CD4-positive, alpha-beta memory T cell (primary cell): ENCODE results near the gene MOXD1. TPM values are rescaled to one million over a fixed set of nuclear protein-coding genes. Genes with fewer than 3 reads are reported as not detected.

Experiments used
- CTCF ChIA-PET: fragments of 350-600 bp; sonication (Branson Sonifier 250); formaldehyde crosslinking; loops from one replicate; lab custom pipeline; 2021; ENCODE audit warnings: inconsistent platforms; ENCODE audit not compliant: partially characterized antibody; lab: Charles Lee
- POLR2A ChIA-PET: fragments of 350-600 bp; sonication (Branson Sonifier 250); formaldehyde crosslinking; loops from one replicate; lab custom pipeline; 2021; ENCODE audit not compliant: partially characterized antibody; lab: Charles Lee
- DNase-seq, 5 donors: peaks; one replicate each; pipeline versions ENCODE4 v3.0.0 to v3.0.0-alpha.2; 2020 to 2022; ENCODE audit warnings: mixed read lengths in 1 of 5
- H3K27ac ChIP-seq: one replicate; pipeline ENCODE4 v1.7.0; 2013; ENCODE audit warnings: low read depth, low read length
- H3K27me3 ChIP-seq: 2 replicates; pipeline ENCODE4 v1.7.0; 2013; ENCODE audit warnings: mild to moderate bottlenecking, low read length, moderate library complexity; ENCODE audit not compliant: insufficient read depth
- H3K36me3 ChIP-seq: 2 replicates; pipeline ENCODE4 v1.7.0; 2013; ENCODE audit warnings: mild to moderate bottlenecking, low read length, moderate library complexity; ENCODE audit not compliant: insufficient read depth
- H3K4me1 ChIP-seq: 2 replicates; pipeline ENCODE4 v1.7.0; 2013; ENCODE audit warnings: mild to moderate bottlenecking, low read length, moderate library complexity; ENCODE audit not compliant: insufficient read depth
- H3K4me3 ChIP-seq, 2 donors: one replicate each; pipeline ENCODE4 v1.7.0; 2013; ENCODE audit warnings: low read length in 2 of 2, mild to moderate bottlenecking in 1 of 2
- H3K9me3 ChIP-seq, 2 donors: one replicate each; pipeline ENCODE4 v1.7.0; 2013; ENCODE audit warnings: low read length in 2 of 2, control low read depth in 1 of 2; ENCODE audit not compliant: control insufficient read depth in 1 of 2
- H3K27ac Mint-ChIP-seq, 7 donors: one replicate each; pipeline ENCODE4 v1.8.0; 2020 to 2021; ENCODE audit warnings: mixed read lengths in 7 of 7, mild to moderate bottlenecking in 6 of 7, inconsistent platforms in 3 of 7, moderate library complexity in 3 of 7
- H3K27me3 Mint-ChIP-seq, 2 donors: one replicate each; pipeline ENCODE4 v1.8.0; 2020 to 2021; ENCODE audit warnings: mixed read lengths in 2 of 2
- H3K36me3 Mint-ChIP-seq, 2 donors: one replicate each; pipeline ENCODE4 v1.8.0; 2020 to 2021; ENCODE audit warnings: mixed read lengths in 2 of 2, inconsistent platforms in 1 of 2, mild to moderate bottlenecking in 1 of 2
- H3K4me1 Mint-ChIP-seq, 4 donors: one replicate each; pipeline ENCODE4 v1.8.0; 2020 to 2021; ENCODE audit warnings: mixed read lengths in 4 of 4, mild to moderate bottlenecking in 1 of 4
- H3K4me3 Mint-ChIP-seq, 8 donors: one replicate each; pipeline ENCODE4 v1.8.0; 2020 to 2021; ENCODE audit warnings: mixed read lengths in 8 of 8, mild to moderate bottlenecking in 7 of 8, moderate library complexity in 6 of 8, inconsistent platforms in 3 of 8
- H3K9me3 Mint-ChIP-seq, 8 donors: one replicate each; pipeline ENCODE4 v1.8.0; 2020 to 2021; ENCODE audit warnings: mixed read lengths in 8 of 8, mild to moderate bottlenecking in 5 of 8, inconsistent platforms in 3 of 8, moderate library complexity in 1 of 8
- intact Hi-C: fragments of 100-400 bp; cut with micrococcal nuclease; formaldehyde crosslinking; loops from one replicate; pipeline ENCODE4 v1.15.1; 2023
- polyA plus RNA-seq, 2 donors: library from polyadenylated mRNA; unstranded; fragments of 300-500 nt; fragmentation: Illumina TruSeq; gene quantifications; one replicate each; pipeline ENCODE4 v1.2.3, GENCODE V29; 2021
- total RNA-seq, 2 experiments: library from RNA; stranded (reverse); gene quantifications; one replicate each; pipeline ENCODE4 v1.2.3, GENCODE V29; 2021

MOXD1 gene
- total and polyA plus RNA-seq, 4 experiments from 2014 or later, result not detected

DNA sequence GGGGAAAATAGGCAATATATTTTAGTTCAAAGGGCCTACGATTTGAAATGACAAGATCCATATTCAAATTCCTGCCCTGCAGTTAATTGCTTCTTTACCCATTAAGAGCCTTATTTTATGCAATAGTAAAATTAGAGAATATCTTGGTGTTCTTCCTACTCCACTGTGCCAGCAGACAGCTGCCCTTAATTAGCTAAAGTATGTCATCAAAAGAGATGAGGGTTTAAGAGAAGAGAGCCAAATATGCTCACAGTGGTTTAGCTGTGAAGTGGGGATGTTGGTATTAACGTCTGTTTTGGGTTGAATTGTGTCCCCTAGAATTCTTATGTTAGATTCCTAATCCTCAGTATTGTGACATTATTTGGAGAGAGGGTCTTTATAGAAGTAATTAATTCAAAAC is 148.1 kb downstream of the MOXD1 start:
- Histone ChIP-seq H3K4me3 (no peak overlapping the region), H3K9me3 (no peaks in the 10 kb centered on the region), H3K4me1 (no peaks in the 10 kb centered on the region), H3K27ac (no peak overlapping the region), H3K36me3 (no peaks in the 10 kb centered on the region), H3K27me3 (no peaks in the 10 kb centered on the region)
- no peak for DNase-seq
- POLR2A ChIA-PET, result no interaction called here
- Mint-ChIP-seq H3K36me3 (no peaks in the 10 kb centered on the region), H3K4me1 (no peaks in the 10 kb centered on the region), H3K27me3 (peaks cover 8 to 19% of the 10 kb centered on the region in 2 donors), H3K9me3 (peaks cover 0 to 4% (median 0%) of the 10 kb centered on the region in 8 donors), H3K27ac (no peak overlapping the region), H3K4me3 (no peak overlapping the region)
- CTCF ChIA-PET, result interaction anchor here (3.6 kb wide), 1 partner anchor 26 kb away, joined by 16 read pairs; no protein-coding TSS in a partner anchor
- intact Hi-C loops, result no loop called here

DNA sequence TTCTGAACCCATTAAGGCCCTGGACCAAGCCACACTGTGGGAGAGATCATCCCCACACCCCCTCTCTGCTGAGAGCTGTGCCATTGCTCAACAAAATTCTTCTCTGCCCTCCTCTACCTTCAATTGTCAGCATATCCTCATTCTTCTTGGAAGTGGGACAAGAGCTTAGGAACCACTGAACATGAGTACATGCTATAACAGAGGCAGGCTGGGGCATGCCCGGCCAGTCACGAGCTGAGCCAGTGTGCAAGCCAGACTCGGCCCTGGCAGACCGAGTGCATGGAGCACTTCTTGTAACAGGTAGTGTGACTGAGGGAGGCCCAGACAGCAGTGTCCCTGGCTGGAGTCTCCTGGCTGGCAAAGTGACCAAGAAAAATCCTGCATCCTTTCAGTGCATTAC is 149.2 kb downstream of the MOXD1 start:
- H3K36me3 Mint-ChIP-seq, result no peaks in the 10 kb centered on the region
- POLR2A ChIA-PET, result no interaction called here
- intact Hi-C loops, result no loop called here
- H3K9me3 Mint-ChIP-seq, result peaks cover 0 to 4% (median 0%) of the 10 kb centered on the region in 8 donors
- H3K9me3 ChIP-seq, result no peaks in the 10 kb centered on the region
- H3K27me3 Mint-ChIP-seq, result peaks cover 10 to 17% of the 10 kb centered on the region in 2 donors
- H3K27ac ChIP-seq, result no peak overlapping the region
- no peaks in the 10 kb centered on the region for H3K4me1 Mint-ChIP-seq
- H3K4me3 ChIP-seq, result no peak overlapping the region
- CTCF ChIA-PET, result interaction anchor here (1.5 kb wide), 1 partner anchor 28 kb away, joined by 5 read pairs; no protein-coding TSS in a partner anchor
- H3K4me1 ChIP-seq, result no peaks in the 10 kb centered on the region
- no peak overlapping the region for H3K4me3 Mint-ChIP-seq
- no peaks in the 10 kb centered on the region for H3K27me3 ChIP-seq
- no peaks in the 10 kb centered on the region for H3K36me3 ChIP-seq
- DNase-seq, result no peak
- peak overlapping the region in 1 of 7 donors; percentile 27 for H3K27ac Mint-ChIP-seq

DNA sequence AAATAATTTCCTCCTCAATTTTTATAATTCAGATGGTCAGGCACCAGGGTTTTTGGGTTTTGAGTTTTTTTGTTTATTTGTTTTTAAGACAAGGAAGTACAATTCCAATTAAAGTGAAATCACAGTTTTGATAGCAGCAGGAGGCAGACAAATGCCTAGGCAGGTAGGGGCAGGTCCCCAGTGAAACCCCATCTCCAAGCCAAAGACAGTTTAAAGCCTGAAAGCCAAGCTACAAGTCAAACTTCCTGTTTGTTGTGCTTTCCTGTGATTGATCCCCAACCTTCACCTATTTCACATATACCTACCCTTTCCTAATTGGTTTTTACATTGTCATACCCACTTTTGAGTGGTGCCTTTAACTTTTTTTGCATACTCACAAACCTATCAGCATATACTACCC is 149.6 kb downstream of the MOXD1 start:
- Mint-ChIP-seq H3K36me3 (no peaks in the 10 kb centered on the region), H3K4me3 (no peak overlapping the region)
- POLR2A ChIA-PET, result no interaction called here

DNA sequence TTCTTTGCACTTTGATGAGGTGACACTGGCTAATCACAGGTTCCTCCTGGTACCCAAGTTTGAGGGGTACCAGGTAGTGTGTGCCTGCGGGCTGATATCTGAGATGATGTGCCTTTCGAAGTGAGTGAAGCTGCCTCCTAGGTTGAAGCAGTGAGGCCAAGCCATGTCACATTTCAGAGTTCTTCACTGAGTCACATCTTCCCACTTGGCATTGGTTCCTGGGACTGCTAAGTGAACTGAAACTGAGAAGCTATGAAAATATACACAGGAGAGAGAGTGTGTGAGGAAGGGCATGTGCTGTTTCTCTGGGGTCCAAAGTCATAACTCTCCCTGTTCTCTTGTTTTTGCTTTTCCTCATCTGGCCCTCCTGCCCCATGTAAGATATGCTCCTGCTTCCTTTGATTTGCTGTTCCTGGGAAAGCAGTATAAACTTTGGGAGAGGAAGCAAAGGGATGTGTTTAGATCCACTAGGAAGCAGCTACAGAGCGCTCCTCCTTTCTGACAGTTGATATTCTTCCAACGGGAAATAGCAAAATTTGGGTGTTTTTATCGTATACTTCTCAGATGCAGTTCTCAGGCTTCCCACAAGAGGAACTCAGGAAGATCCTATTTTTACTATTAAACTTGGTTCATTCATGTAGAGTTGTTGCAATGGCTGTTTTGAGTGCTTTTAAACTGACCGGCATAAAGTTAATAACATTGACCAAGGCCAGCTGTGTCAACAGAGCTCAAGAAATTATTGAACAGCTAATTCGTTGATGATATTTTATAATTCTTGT is 153.7 kb downstream of the MOXD1 start:
- ChIA-PET CTCF (interaction anchor here (2.0 kb wide), 1 partner anchor 32 kb away, joined by 8 read pairs; no protein-coding TSS in a partner anchor), POLR2A (no interaction called here)
- no peaks in the 10 kb centered on the region for H3K4me1 ChIP-seq
- no peak overlapping the region for H3K4me3 ChIP-seq
- Mint-ChIP-seq H3K4me3 (no peak overlapping the region), H3K27ac (no peak overlapping the region), H3K36me3 (no peaks in the 10 kb centered on the region), H3K9me3 (peaks cover 0 to 4% (median 0%) of the 10 kb centered on the region in 8 donors), H3K4me1 (peaks cover 0 to 1% (median 0%) of the 10 kb centered on the region in 4 donors), H3K27me3 (peaks cover 8 to 11% of the 10 kb centered on the region in 2 donors)
- no peak overlapping the region for H3K27ac ChIP-seq
- no peaks in the 10 kb centered on the region for H3K9me3 ChIP-seq
- DNase-seq, result no peak
- H3K36me3 ChIP-seq, result no peaks in the 10 kb centered on the region
- intact Hi-C loops, result no loop called here
- no peaks in the 10 kb centered on the region for H3K27me3 ChIP-seq

More for the DNA sequence above, 149.6 kb downstream of the MOXD1 start:
- no peak overlapping the region for H3K4me3 ChIP-seq
- H3K4me1 ChIP-seq, result no peaks in the 10 kb centered on the region
- H3K27ac ChIP-seq, result no peak overlapping the region
- Mint-ChIP-seq H3K27me3 (peaks cover 10 to 15% of the 10 kb centered on the region in 2 donors), H3K4me1 (no peaks in the 10 kb centered on the region), H3K9me3 (peaks cover 0 to 4% (median 0%) of the 10 kb centered on the region in 8 donors), H3K27ac (peak overlapping the region in 1 of 7 donors; percentile 27)
- no peaks in the 10 kb centered on the region for H3K36me3 ChIP-seq
- DNase-seq, result no peak
- H3K9me3 ChIP-seq, result no peaks in the 10 kb centered on the region
- intact Hi-C loops, result no loop called here
- H3K27me3 ChIP-seq, result no peaks in the 10 kb centered on the region
- CTCF ChIA-PET, result interaction anchor here (1.5 kb wide), 1 partner anchor 28 kb away, joined by 5 read pairs; no protein-coding TSS in a partner anchor

DNA sequence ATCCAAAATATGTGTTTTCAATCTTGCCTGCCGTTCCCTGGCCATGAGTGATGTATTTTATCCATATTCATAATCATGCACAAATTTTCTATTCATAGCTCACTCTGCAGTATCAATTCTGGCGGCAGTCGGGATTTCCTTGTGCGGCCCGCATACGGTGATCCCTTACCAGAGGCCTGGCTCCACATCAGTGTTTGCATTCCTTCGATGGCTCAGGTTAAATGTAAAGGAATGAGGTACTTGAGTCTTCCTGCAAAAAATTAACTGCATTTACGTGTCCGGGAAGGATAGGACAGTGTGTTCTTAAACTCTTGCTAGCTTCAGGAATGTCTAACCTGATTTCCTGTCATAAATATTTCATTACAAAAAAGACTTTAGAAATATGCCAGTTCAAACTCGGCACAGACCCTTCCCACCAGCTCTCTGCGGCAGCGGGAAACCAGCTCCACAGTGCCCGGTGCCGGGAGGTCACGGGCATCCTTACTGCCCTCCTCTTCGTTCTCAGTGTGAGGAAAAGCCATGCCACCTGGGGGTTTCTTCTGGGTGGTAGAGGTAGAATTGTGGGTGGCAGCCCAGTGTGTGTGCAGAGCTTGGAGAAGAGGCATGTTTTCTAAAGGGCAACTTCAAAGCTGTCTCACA is 154.5 kb downstream of the MOXD1 start:
- Histone ChIP-seq H3K9me3 (no peaks in the 10 kb centered on the region), H3K4me1 (no peaks in the 10 kb centered on the region), H3K4me3 (no peak overlapping the region), H3K27me3 (no peaks in the 10 kb centered on the region), H3K27ac (no peak overlapping the region), H3K36me3 (no peaks in the 10 kb centered on the region)
- ChIA-PET POLR2A (no interaction called here), CTCF (interaction anchor here (2.0 kb wide), 1 partner anchor 33 kb away, joined by 8 read pairs; no protein-coding TSS in a partner anchor)
- Mint-ChIP-seq H3K4me3 (no peak overlapping the region), H3K27me3 (peaks cover 8 to 11% of the 10 kb centered on the region in 2 donors), H3K27ac (no peak overlapping the region), H3K9me3 (no peaks in the 10 kb centered on the region), H3K36me3 (no peaks in the 10 kb centered on the region), H3K4me1 (peaks cover 0 to 1% (median 0%) of the 10 kb centered on the region in 4 donors)
- intact Hi-C loops, result no loop called here
- DNase-seq, result no peak

- no peaks in the 10 kb centered on the region for H3K36me3 Mint-ChIP-seq
- no peak overlapping the region for H3K4me3 Mint-ChIP-seq
- Histone ChIP-seq H3K4me3 (no peak overlapping the region), H3K27me3 (no peaks in the 10 kb centered on the region), H3K36me3 (no peaks in the 10 kb centered on the region), H3K27ac (no peak overlapping the region), H3K9me3 (no peaks in the 10 kb centered on the region), H3K4me1 (no peaks in the 10 kb centered on the region)
- intact Hi-C loops, result no loop called here
- no peak overlapping the region for H3K27ac Mint-ChIP-seq
- ChIA-PET CTCF (no interaction called here), POLR2A (no interaction called here)
- no peaks in the 10 kb centered on the region for H3K9me3 Mint-ChIP-seq
- H3K4me1 Mint-ChIP-seq, result peaks cover 0 to 1% (median 0%) of the 10 kb centered on the region in 4 donors
- H3K27me3 Mint-ChIP-seq, result peaks cover 8 to 11% of the 10 kb centered on the region in 2 donors
- no peak for DNase-seq
Measured at GRCh38 chr6:132246120-132246617, 155.1 kb downstream of the MOXD1 start.
